Testis (tissue), 3 donors: ENCODE results near the gene ADAMTS12. TPM values are rescaled to one million over a fixed set of nuclear protein-coding genes. Genes with fewer than 3 reads are reported as not detected.

Source experiments
- DNase-seq: peaks from one replicate; pipeline ENCODE4 v3.0.0-alpha.2; 2019
- H3K27ac ChIP-seq, 2 donors: fragments of 200-600 bp; sonication (generic); one replicate each; pipeline ENCODE4 v1.5.1; 2019
- H3K27me3 ChIP-seq: fragments of 200-600 bp; sonication (generic); one replicate; pipeline ENCODE4 v1.5.1; 2019
- H3K36me3 ChIP-seq: fragments of 200-600 bp; sonication (generic); one replicate; pipeline ENCODE4 v1.5.1; 2017; ENCODE audit warnings: low read depth; ENCODE audit errors: missing control alignments
- H3K4me1 ChIP-seq: fragments of 200-600 bp; sonication (generic); one replicate; pipeline ENCODE4 v1.5.1; 2019
- H3K4me3 ChIP-seq, 2 donors: fragments of 200-600 bp; sonication (generic); one replicate each; pipeline ENCODE4 v1.5.1; 2017 to 2019
- H3K9me3 ChIP-seq: fragments of 200-600 bp; sonication (generic); one replicate; pipeline ENCODE4 v1.5.1; 2017
- POLR2A ChIP-seq: fragments of 450-650 bp; IDR thresholded peaks from one replicate; pipeline ENCODE4 v1.6.1; 2017; ENCODE audit warnings: antibody characterized with exemption, mild to moderate bottlenecking, moderate library complexity
- WGBS, 2 donors: methylation state at CpG; one replicate each; pipeline ENCODE4 v1.1.5; 2018; 5-methylcytosine and 5-hydroxymethylcytosine counted together
- intact Hi-C: fragments of 100-400 bp; cut with DNase I; formaldehyde crosslinking; loops from one replicate; pipeline ENCODE4 v1.15.1; 2023; ENCODE audit warnings: low total_unique reads
- polyA plus RNA-seq: library from polyadenylated mRNA; stranded (reverse); fragments of 350-450 nt; fragmentation: Illumina TruSeq; extraction: RNeasy Lipid Tissue Mini Kit (QIAGEN cat#74804); gene quantifications from one replicate; pipeline ENCODE4 v1.2.3, GENCODE V29; 2014; ENCODE audit warnings: low read depth, low replicate concordance; ENCODE audit not compliant: insufficient read depth
- total RNA-seq, 2 donors: library from RNA; depleted of rRNA; stranded (reverse); fragments of >200 nt; gene quantifications; one replicate each; pipeline ENCODE4 v1.2.3, GENCODE V29; 2016
- TF ChIP-seq, protein P1 (sequence below), 3 experiments: fragments of 450-650 bp in 2 of 3; fragments of 200-600 bp in 1 of 3; sonication (generic) in 1 of 3; IDR thresholded peaks; one replicate each; pipeline ENCODE4 v1.5.1; 2016 to 2019; ENCODE audit warnings: antibody characterized with exemption in 3 of 3, mild to moderate bottlenecking in 2 of 3, moderate library complexity in 1 of 3

ADAMTS12 gene
- total and polyA plus RNA-seq, 3 donors from 2014 or later: 4.9 to 9.3 (median 7.5) TPM

DNA sequence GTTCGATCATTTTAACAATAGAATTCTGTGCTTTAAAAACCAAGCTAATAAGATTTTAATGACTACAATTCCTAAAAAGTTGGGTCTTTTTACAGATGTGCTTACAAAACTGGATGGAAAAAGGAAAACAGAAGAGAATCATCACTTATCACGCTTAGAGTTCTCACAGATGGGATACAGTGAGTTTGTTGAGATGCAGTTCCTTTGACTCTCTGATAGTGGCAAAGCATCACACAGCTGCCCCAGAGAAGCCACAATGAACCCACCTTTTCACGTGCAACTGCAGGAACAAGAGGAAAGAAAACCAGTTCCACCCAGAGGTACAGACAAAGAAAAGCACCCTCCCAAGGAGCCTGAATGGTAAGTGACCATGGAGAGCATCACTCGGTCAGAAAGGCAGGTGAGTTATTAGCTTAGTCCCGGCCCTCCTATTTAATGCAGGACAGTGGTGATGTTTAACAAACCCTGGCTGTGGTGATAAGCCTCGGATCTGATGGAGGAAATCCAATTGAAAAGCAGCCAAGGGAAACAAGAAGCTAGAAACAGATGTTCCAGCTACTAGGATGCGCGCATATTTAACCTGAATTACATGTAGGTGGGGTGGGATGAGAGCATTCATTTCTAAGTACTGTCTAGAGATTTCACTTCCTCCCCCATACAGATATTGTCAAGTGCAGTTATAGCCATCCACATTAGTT lies 283.3 kb downstream of the ADAMTS12 start:
- intact Hi-C loops: no loop called here

DNA sequence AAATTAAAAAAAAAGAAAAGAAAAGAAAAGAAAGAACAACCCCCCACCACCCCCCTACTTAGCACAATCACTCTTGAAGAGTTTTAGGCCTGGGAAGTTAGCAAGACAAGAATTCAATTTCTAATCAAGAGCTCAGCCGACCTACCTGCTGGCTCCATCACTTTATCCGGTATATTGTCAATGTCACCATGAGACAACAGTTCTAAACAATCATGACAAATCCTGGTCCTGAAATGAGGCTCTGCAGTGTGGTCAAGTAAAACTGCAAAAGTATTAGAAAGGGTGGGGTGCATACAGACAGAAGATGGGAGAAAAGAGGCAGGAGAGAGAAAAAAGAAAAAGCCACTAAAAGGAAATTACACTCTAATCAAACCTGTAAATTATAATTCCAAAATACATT lies 287.3 kb downstream of the ADAMTS12 start:
- intact Hi-C loops: no loop called here
- TF ChIP-seq POLR2A: no peak
- TF ChIP-seq, protein P1, sequence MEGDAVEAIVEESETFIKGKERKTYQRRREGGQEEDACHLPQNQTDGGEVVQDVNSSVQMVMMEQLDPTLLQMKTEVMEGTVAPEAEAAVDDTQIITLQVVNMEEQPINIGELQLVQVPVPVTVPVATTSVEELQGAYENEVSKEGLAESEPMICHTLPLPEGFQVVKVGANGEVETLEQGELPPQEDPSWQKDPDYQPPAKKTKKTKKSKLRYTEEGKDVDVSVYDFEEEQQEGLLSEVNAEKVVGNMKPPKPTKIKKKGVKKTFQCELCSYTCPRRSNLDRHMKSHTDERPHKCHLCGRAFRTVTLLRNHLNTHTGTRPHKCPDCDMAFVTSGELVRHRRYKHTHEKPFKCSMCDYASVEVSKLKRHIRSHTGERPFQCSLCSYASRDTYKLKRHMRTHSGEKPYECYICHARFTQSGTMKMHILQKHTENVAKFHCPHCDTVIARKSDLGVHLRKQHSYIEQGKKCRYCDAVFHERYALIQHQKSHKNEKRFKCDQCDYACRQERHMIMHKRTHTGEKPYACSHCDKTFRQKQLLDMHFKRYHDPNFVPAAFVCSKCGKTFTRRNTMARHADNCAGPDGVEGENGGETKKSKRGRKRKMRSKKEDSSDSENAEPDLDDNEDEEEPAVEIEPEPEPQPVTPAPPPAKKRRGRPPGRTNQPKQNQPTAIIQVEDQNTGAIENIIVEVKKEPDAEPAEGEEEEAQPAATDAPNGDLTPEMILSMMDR (IDR thresholded peaks at IDR 0.05): no peak
- H3K4me1 ChIP-seq: no peaks in the 10 kb centered on the region
- no peak for DNase-seq
- no peak overlapping the region for H3K27ac ChIP-seq
- H3K27me3 ChIP-seq: no peaks in the 10 kb centered on the region
- WGBS, 2 donors: 93 to 96% methylated on average over 2 of the region's 2 CpGs
- H3K36me3 ChIP-seq: no peaks in the 10 kb centered on the region
- no peaks in the 10 kb centered on the region for H3K9me3 ChIP-seq
- H3K4me3 ChIP-seq: no peak overlapping the region

More for the DNA sequence above, 283.3 kb downstream of the ADAMTS12 start:
- H3K27ac ChIP-seq: no peak overlapping the region
- H3K4me3 ChIP-seq: no peak overlapping the region
- TF ChIP-seq, protein P1 (IDR thresholded peaks at IDR 0.05): no peak
- no peak for TF ChIP-seq POLR2A
- H3K27me3 ChIP-seq: no peaks in the 10 kb centered on the region
- H3K9me3 ChIP-seq: no peaks in the 10 kb centered on the region
- 60 to 65% methylated on average over 8 of the region's 8 CpGs for WGBS, 2 donors
- DNase-seq: no peak
- no peaks in the 10 kb centered on the region for H3K4me1 ChIP-seq
- H3K36me3 ChIP-seq: no peaks in the 10 kb centered on the region

DNA sequence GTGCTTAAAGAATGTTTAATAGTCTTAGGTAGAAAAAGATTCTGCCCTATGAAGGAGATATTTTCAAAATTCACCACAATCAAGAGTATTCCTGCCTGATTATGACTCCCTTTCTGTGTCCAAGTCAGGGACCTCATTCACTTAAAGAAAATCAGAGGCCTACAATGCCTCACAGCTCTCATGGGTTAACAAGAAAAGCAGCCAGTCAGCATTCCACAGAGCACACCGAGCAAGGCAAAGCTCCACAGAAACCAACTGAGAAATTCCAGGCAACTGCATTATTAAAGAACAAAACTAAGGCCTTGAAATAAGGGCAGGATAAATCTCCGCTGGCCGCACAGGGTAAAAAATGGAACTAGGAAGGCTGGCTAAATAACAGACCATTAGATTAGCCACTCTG lies 289.9 kb downstream of the ADAMTS12 start:
- H3K9me3 ChIP-seq: no peaks in the 10 kb centered on the region
- intact Hi-C loops: no loop called here
- no peak overlapping the region for H3K4me3 ChIP-seq
- no peaks in the 10 kb centered on the region for H3K4me1 ChIP-seq
- TF ChIP-seq, protein P1 (IDR thresholded peaks at IDR 0.05): no peak
- TF ChIP-seq POLR2A: no peak
- no peaks in the 10 kb centered on the region for H3K27me3 ChIP-seq
- 64 to 66% methylated on average over 3 of the region's 3 CpGs for WGBS, 2 donors
- DNase-seq: no peak
- H3K27ac ChIP-seq: no peak overlapping the region
- no peaks in the 10 kb centered on the region for H3K36me3 ChIP-seq

DNA sequence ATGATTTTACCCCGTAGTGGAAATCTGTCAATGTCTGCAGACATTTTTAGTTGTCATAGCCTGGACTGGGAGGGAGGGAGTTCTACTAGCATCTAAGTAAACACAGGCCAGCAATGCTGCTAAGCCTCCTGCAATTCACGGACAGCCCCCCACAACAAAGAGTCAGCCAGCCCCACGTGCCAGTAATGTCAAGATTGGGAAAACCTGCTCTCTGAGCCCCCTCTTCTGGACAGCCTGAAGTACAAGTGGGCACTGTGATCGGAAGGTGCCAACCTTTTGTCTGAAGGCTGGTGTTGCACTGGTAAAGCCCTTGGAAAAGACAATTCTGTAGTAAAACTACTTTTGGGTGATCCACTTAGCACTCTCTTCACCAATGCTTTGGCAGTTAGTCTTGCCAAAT lies 296.5 kb downstream of the ADAMTS12 start:
- no peaks in the 10 kb centered on the region for H3K9me3 ChIP-seq
- H3K4me3 ChIP-seq: no peak overlapping the region
- H3K4me1 ChIP-seq: no peaks in the 10 kb centered on the region
- H3K27ac ChIP-seq: no peak overlapping the region
- TF ChIP-seq, protein P1 (IDR thresholded peaks at IDR 0.05): no peak
- TF ChIP-seq POLR2A: no peak
- 79 to 97% methylated on average over 4 of the region's 4 CpGs for WGBS, 2 donors
- DNase-seq: no peak
- H3K27me3 ChIP-seq: no peaks in the 10 kb centered on the region
- intact Hi-C loops: no loop called here
- no peaks in the 10 kb centered on the region for H3K36me3 ChIP-seq

DNA sequence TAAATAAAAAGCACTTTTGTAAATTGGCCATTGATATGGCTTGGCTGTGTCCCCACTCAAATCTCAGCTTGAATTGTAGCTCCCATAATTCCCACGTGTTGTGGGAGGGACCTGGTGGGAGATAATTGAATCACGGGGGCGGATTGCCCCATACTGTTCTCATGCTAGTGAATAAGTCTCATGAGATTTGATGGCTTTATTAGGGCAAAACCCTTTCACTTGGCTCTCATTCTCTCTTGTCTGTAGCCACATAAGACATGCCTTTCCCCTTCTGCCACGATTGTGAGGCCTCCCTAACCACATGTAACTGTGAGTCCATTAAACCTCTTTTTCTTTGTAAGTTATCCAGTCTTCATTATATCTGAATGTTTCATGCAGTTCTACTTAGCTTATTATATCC lies 297.8 kb downstream of the ADAMTS12 start:
- 79 to 85% methylated on average over 4 of the region's 4 CpGs for WGBS, 2 donors
- no peaks in the 10 kb centered on the region for H3K9me3 ChIP-seq
- H3K27ac ChIP-seq: no peak overlapping the region
- no peaks in the 10 kb centered on the region for H3K27me3 ChIP-seq
- H3K36me3 ChIP-seq: no peaks in the 10 kb centered on the region
- H3K4me3 ChIP-seq: no peak overlapping the region
- TF ChIP-seq, protein P1 (IDR thresholded peaks at IDR 0.05): no peak
- no peak for TF ChIP-seq POLR2A
- intact Hi-C loops: no loop called here
- H3K4me1 ChIP-seq: no peaks in the 10 kb centered on the region
- DNase-seq: no peak
